ENCODE results near the gene CHST11.

GRCh38 chr12:104657726-104658484 is 201.2 kb downstream of the CHST11 start:
- no peak for TF ChIP-seq EP300 (IDR thresholded peaks at IDR 0.05)
- TF ChIP-seq CTCF (IDR thresholded peaks at IDR 0.05), result no peak

All from ovary (tissue), 3 donors.